Breast epithelium (tissue), 3 donors: ENCODE measurements around the gene CRLF1.

Experiments
- CTCF ChIP-seq, 3 donors: fragments of 450-650 bp; IDR thresholded peaks; one replicate each; pipeline ENCODE4 v1.5.1; 2016 to 2017; ENCODE audit warnings: antibody characterized with exemption in 3 of 3, mild to moderate bottlenecking in 3 of 3, moderate library complexity in 3 of 3
- POLR2A ChIP-seq: fragments of 450-650 bp; IDR thresholded peaks from one replicate; pipeline ENCODE4 v1.6.1; 2016; ENCODE audit warnings: antibody characterized with exemption, mild to moderate bottlenecking, moderate library complexity

- TF ChIP-seq CTCF (IDR thresholded peaks at IDR 0.05) (no peak), POLR2A (no peak)
Observed at GRCh38 chr19:18637673-18638630, 31.4 kb upstream of the CRLF1 start.
